HepG2 (cell line): ENCODE measurements around the gene CORO1A. TPM values are rescaled to one million over a fixed set of nuclear protein-coding genes. Genes with fewer than 3 reads are reported as not detected.

Experiments
- ARHGAP35 ChIP-seq: sonication (generic); formaldehyde crosslinking; IDR thresholded peaks from 2 replicates; pipeline ENCODE4 v1.9.0; 2022; ENCODE audit warnings: mild to moderate bottlenecking, inconsistent platforms, moderate library complexity, missing genetic modification reagents, borderline replicate concordance
- ARNTL ChIP-seq: sonication (generic); formaldehyde crosslinking; IDR thresholded peaks from 2 replicates; pipeline ENCODE4 v1.4.0; 2020; ENCODE audit warnings: mild to moderate bottlenecking, missing genetic modification reagents
- DNMT1 ChIP-seq: sonication (generic); formaldehyde crosslinking; IDR thresholded peaks from 2 replicates; pipeline ENCODE4 v1.5.1; 2020; ENCODE audit warnings: mild to moderate bottlenecking, missing genetic modification reagents
- ELF3 ChIP-seq: IDR thresholded peaks from 2 replicates; pipeline ENCODE4 v1.6.1; 2016; ENCODE audit warnings: missing genetic modification reagents, missing compliant biosample characterization
- HNF4G ChIP-seq, 2 experiments: sonication (generic) in 1 of 2; formaldehyde crosslinking in 1 of 2; IDR thresholded peaks; 2 replicates each; pipeline versions ENCODE4 v1.4.0 to v1.6.1; 2011 to 2020; ENCODE audit warnings: borderline replicate concordance in 2 of 2, low read depth in 2 of 2, mild to moderate bottlenecking in 2 of 2, low read length in 1 of 2, missing genetic modification reagents in 1 of 2, moderate library complexity in 1 of 2
- KMT2A ChIP-seq: sonication (generic); formaldehyde crosslinking; IDR thresholded peaks from 2 replicates; pipeline ENCODE4 v1.4.0; 2020; ENCODE audit warnings: missing genetic modification reagents
- NBN ChIP-seq: fragments of 450-650 bp; conservative IDR thresholded peaks from 2 replicates; pipeline ENCODE4 v1.6.1; 2017
- NFKB2 ChIP-seq: sonication (generic); formaldehyde crosslinking; IDR thresholded peaks from 2 replicates; pipeline ENCODE4 v1.4.0; 2020; ENCODE audit warnings: missing genetic modification reagents, borderline replicate concordance
- SPEN ChIP-seq: sonication (generic); formaldehyde crosslinking; IDR thresholded peaks from 2 replicates; pipeline ENCODE4 v1.5.1; 2020; ENCODE audit warnings: low read depth, mild to moderate bottlenecking, missing genetic modification reagents
- TFDP2 ChIP-seq: sonication (generic); formaldehyde crosslinking; IDR thresholded peaks from 2 replicates; pipeline ENCODE4 v1.4.0; 2020; ENCODE audit warnings: missing genetic modification reagents
- ZNF143 ChIP-seq: sonication (generic); formaldehyde crosslinking; IDR thresholded peaks from 2 replicates; pipeline ENCODE4 v1.4.0; 2020; ENCODE audit warnings: missing genetic modification reagents
- ZNF318 ChIP-seq: sonication (generic); formaldehyde crosslinking; IDR thresholded peaks from 2 replicates; pipeline ENCODE4 v1.4.0; 2020; ENCODE audit warnings: mild to moderate bottlenecking, missing genetic modification reagents
- ZNF772 ChIP-seq: sonication (generic); formaldehyde crosslinking; IDR thresholded peaks from 2 replicates; pipeline ENCODE4 v1.5.0; 2020; ENCODE audit warnings: mild to moderate bottlenecking, missing genetic modification reagents
- ZSCAN29 ChIP-seq: sonication (generic); formaldehyde crosslinking; conservative IDR thresholded peaks from 2 replicates; pipeline ENCODE4 v1.4.0; 2020; ENCODE audit warnings: mild to moderate bottlenecking, missing genetic modification reagents
- polyA plus RNA-seq, 8 experiments: library from polyadenylated mRNA; depleted of rRNA in 3 of 8; stranded (reverse) in 7 of 8; unstranded in 1 of 8; fragments of >200 nt; fragmentation: Illumina TruSeq in 4 of 8; extraction: Trizol in 4 of 8; gene quantifications; 2 replicates each; pipeline versions ENCODE4 v1.2.1 to v1.2.3, GENCODE V29; 2011 to 2016; ENCODE audit warnings: low read depth in 4 of 8, missing spikeins in 1 of 8, mixed read lengths in 1 of 8; ENCODE audit not compliant: insufficient read depth in 1 of 8
- total RNA-seq, 5 experiments: library from RNA; depleted of rRNA; stranded (reverse); fragments of >200 nt; fragmentation: Illumina TruSeq; extraction: Trizol; gene quantifications; 2 replicates each; pipeline ENCODE4 v1.2.3, GENCODE V29; 2016; ENCODE audit warnings: low read depth in 1 of 5
- TF ChIP-seq, protein P1 (sequence below): sonication (generic); formaldehyde crosslinking; IDR thresholded peaks from 2 replicates; pipeline ENCODE4 v1.4.0; 2020; ENCODE audit warnings: missing genetic modification reagents
- TF ChIP-seq, protein P2 (sequence below): IDR thresholded peaks from 2 replicates; pipeline ENCODE4 v1.6.1; 2016; ENCODE audit warnings: missing biosample characterization, missing genetic modification reagents, low read depth

The CORO1A gene
- total and polyA plus RNA-seq, 2 of the 13 experiments (the other 11 are each of a cell fraction or from before 2014, with no cell fraction given), result 6.5 to 12.9 TPM

- TF ChIP-seq SPEN (CRISPR knock-in tag) (peak; percentile 29; the same call in 1 of the 2 replicates), ARNTL (0 out of 2 replicates have a peak, but pooled peaks have one; percentile 47), HNF4G (IDR thresholded peaks at IDR 0.05; ENCODE audit: borderline replicate concordance, low read depth, low read length) (no peak), HNF4G (CRISPR knock-in tag; IDR thresholded peaks at IDR 0.05; ENCODE audit: borderline replicate concordance, low read depth) (no peak), ZSCAN29 (CRISPR knock-in tag) (no peak), TFDP2 (CRISPR knock-in tag) (peak; percentile 53; the same call in 1 of the 2 replicates), ARHGAP35 (CRISPR knock-in tag) (no peak), NFKB2 (CRISPR knock-in tag) (peak; percentile 41; the same call in 1 of the 2 replicates), ELF3 (peak; percentile 62), ZNF772 (CRISPR knock-in tag) (peak; percentile 77; the same call in 1 of the 2 replicates), KMT2A (CRISPR knock-in tag) (no peak), NBN (no peak), DNMT1 (CRISPR knock-in tag) (no peak), ZNF143 (CRISPR knock-in tag) (no peak; the same call in 1 of the 2 replicates), ZNF318 (CRISPR knock-in tag) (no peak)
- TF ChIP-seq, protein P1, sequence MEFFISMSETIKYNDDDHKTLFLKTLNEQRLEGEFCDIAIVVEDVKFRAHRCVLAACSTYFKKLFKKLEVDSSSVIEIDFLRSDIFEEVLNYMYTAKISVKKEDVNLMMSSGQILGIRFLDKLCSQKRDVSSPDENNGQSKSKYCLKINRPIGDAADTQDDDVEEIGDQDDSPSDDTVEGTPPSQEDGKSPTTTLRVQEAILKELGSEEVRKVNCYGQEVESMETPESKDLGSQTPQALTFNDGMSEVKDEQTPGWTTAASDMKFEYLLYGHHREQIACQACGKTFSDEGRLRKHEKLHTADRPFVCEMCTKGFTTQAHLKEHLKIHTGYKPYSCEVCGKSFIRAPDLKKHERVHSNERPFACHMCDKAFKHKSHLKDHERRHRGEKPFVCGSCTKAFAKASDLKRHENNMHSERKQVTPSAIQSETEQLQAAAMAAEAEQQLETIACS (CRISPR knock-in tag), result no peak
- TF ChIP-seq, protein P2, sequence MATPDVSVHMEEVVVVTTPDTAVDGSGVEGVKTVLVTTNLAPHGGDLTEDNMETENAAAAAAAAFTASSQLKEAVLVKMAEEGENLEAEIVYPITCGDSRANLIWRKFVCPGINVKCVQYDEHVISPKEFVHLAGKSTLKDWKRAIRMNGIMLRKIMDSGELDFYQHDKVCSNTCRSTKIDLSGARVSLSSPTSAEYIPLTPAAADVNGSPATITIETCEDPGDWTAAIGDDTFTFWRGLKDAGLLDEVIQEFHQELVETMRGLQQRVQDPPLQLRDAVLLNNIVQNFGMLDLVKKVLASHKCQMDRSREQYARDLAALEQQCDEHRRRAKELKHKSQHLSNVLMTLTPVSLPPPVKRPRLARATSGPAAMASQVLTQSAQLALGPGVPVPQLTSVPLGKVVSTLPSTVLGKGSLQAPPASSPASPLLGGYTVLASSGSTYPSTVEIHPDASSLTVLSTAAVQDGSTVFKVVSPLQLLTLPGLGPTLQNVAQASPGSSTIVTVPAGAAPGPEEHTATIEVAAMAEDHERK (CRISPR knock-in tag), result no peak
These were observed at the start of gene CORO1A (continued) for GRCh38 chr16:30183233-30184095.
